HG02973 (cell line): ENCODE measurements around the gene KL.

Experiments used
- ATAC-seq: cut with Tn5 transposase; IDR thresholded peaks from one replicate; pipeline ENCODE4 v1.9.1; 2021; ENCODE audit warnings: moderate library complexity; ENCODE audit not compliant: unreplicated experiment

Gene KL

GRCh38 chr13:33016414-33017322, at the start of gene KL:
Gene KL, plus strand, starts transcription at chr13:33016423. Its CDS starts 18 bp downstream, at chr13:33016441.
- ATAC-seq: no peak

GRCh38 chr13:32967584-32968182, 48.5 kb upstream of the KL start:
- no peak for ATAC-seq

GRCh38 chr13:32968316-32968715, 47.9 kb upstream of the KL start:
- no peak for ATAC-seq

GRCh38 chr13:32968793-32969192, 47.4 kb upstream of the KL start:
- no peak for ATAC-seq

- no peak for ATAC-seq
Observed at GRCh38 chr13:32969516-32969941, 46.7 kb upstream of the KL start.

GRCh38 chr13:32976056-32976805, 40.0 kb upstream of the KL start:
- no peak for ATAC-seq

- no peak for ATAC-seq
Observed at GRCh38 chr13:32976912-32977311, 39.3 kb upstream of the KL start.

GRCh38 chr13:32977321-32977720, 38.9 kb upstream of the KL start:
- no peak for ATAC-seq

- no peak for ATAC-seq
Observed at GRCh38 chr13:32978278-32978677, 37.9 kb upstream of the KL start.

GRCh38 chr13:32983058-32983457, 33.2 kb upstream of the KL start:
- ATAC-seq: no peak

- ATAC-seq: no peak
Observed at GRCh38 chr13:32984857-32985626, 31.2 kb upstream of the KL start.

- ATAC-seq: no peak
Observed at GRCh38 chr13:32986552-32986951, 29.7 kb upstream of the KL start.

- ATAC-seq: no peak
Observed at GRCh38 chr13:32987462-32987861, 28.8 kb upstream of the KL start.

- no peak for ATAC-seq
Observed at GRCh38 chr13:32988608-32989289, 27.5 kb upstream of the KL start.

GRCh38 chr13:32989290-32989667, 26.9 kb upstream of the KL start:
- no peak for ATAC-seq

- ATAC-seq: no peak
Observed at GRCh38 chr13:32989942-32990341, 26.3 kb upstream of the KL start.

GRCh38 chr13:32993145-32993544, 23.1 kb upstream of the KL start:
- ATAC-seq: no peak

GRCh38 chr13:32997399-32997798, 18.8 kb upstream of the KL start:
- no peak for ATAC-seq

- ATAC-seq: no peak
Observed at GRCh38 chr13:32998966-32999365, 17.3 kb upstream of the KL start.

- no peak for ATAC-seq
Observed at GRCh38 chr13:33000365-33000764, 15.9 kb upstream of the KL start.
